HG03064 (cell line): Measurements from ENCODE around the gene MEGF11.
A peak's percentile ranks its signal among the peaks of the same experiment; 100 is the strongest.

Experiments used
- ATAC-seq: cut with Tn5 transposase; IDR thresholded peaks from one replicate; pipeline ENCODE4 v1.9.1; 2021; ENCODE audit warnings: low read depth; ENCODE audit not compliant: unreplicated experiment

MEGF11 gene

DNA sequence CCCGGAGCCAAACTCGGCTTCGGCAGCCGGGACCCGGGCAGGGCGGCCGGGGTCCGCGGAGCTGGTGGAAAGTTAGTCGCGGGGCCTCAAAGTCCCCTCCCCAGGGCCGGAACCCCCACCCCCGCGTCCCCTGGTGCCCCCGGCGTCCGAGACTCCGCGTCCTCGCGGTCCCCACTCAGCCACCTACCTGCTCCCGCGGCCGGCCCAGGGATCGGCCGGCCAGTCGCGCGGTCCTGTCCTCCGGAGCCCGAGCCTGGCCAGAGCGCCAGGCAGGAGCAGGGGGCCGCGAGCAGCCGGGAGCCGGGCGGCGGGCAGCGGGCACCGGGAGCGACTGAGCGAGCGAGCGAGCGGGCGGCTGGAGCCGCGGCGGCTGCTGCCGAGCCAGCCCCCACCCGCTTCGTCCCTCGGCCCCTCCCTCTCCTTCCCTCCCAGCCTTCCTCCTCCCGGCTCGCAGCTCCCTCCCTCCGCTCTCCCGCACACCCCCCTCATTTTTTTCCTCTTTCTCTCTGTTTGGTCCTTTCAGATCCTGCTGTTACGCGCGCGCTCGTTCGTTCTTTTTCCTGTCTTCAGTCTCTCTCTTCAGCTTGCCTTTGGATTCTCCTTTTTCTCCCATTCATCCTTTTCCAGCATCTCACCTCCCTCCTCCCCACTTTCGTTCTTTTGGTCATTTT is at the start of gene MEGF11:
Gene MEGF11 (minus strand): TSS at position 333 of the 671 bp plus-strand sequence. CDS start 125,347 bp downstream, outside the sequence.
- no peak for ATAC-seq

DNA sequence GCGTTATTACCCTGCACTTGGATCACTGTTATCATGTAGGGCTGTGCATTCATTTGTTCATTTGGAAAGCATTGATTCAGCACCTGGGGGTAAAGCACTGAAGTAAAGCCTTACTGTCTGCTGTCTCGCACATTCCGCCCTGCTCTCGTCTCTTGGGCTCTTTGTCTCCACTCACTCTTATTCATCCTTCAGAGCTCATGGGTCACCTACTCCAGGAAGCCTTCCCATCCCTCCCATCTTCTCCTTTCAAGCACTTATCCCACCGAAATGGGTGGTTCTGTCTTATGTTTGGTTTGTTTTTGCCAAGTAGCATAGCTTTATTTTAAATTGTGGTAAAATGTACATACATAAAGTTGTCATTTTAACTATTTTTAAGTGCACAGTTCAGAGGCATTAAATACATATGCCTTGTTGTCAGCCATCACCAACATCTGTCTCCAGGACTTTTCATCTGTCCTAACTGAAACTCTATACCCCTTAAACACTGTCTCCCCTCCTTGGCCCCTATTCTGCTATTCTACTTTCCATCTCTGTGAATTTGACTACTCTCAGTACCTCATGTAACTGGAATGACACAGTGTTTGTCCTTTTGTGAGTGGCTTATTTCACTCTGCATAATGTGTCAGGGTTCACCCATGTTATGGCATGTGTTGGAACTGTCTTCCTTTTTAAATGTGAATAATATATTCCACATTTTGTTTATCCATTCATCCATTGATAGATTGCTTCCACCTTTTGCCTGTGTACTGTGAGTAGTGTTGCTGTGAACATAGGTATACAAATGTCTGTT is 49.1 kb upstream of the MEGF11 start:
- ATAC-seq = no peak

DNA sequence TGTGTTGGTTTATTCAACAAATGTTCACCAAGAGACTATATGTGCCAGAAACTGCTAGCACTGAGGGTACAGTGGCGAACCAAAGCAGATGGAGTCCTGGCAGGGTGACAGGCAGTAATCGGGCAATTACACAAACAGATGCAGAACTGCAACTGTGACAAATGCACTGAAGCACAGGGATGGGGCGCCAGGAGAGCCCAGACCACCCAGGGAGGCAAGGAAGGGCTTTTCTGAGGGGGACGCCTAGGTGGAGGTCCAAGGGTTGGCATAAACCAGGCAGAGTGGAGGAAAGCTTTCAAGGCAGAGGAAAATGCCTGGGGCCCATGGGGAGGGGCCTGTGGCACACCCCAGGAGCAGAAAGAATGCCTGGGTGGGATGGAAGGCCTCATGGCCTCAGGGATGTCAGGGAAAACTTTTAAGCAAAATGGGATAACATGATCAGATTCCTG is 45.3 kb upstream of the MEGF11 start:
- no peak for ATAC-seq

GRCh38 chr15:66296186-66296585 is 42.6 kb upstream of the MEGF11 start:
- ATAC-seq = no peak

DNA sequence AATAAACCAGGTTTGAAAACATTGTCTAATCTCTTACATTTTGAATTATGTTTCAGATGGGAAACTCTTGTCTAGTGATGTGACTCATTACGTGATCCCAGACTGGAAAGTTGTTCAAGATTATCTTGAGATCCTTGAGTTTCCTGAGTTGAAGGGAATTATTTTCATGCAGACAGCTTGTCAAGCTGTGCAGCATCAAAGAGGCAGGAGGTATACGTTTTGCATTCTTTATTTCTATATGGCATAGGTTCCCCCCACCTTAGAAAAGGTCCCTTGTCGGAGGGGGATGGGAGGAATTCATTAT is 41.3 kb upstream of the MEGF11 start:
- ATAC-seq = no peak

DNA sequence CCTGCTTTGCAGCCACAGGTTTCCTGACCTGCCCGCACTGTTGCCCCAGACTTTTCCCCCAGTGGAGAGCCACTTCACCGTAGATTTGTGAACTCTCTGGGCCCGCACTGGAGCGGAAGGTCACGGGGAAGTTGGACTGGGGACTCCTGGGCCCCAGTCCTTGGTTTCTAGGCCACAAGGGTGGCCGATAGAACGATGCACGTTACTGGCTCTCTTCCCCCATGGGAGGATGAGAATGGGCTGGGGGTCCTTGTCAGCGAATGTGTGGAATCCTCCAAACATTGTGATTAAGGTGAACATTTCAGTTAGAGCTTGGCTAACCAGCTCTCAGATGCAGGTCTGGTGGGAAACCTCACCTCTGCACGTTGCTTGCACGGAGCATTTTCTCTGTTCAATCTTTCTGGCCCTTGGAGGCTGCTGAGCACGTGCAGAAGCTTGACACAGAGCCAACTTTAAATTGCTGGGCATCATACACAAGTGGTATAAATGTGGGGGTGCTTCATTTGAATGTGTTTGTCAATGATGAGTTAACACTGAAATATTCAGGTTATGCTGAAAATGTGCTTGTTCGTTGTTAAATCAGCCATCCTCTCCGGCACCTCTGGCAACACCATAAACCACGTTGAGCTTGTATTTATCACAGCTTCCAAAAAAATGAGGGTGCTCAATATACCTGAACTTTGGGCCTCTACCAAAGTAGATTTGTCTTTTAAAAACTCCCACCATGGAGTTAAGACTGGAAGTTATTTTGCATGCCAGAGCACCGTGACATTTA is 40.8 kb upstream of the MEGF11 start:
- peak; percentile 31 for ATAC-seq

GRCh38 chr15:66293419-66294156 is 40.0 kb upstream of the MEGF11 start, which contains the start of gene DIS3L:
TSS of gene DIS3L (plus strand) at chr15:66293568. CDS start at chr15:66293597, 29 bp downstream.
- ATAC-seq = peak; percentile 58

DNA sequence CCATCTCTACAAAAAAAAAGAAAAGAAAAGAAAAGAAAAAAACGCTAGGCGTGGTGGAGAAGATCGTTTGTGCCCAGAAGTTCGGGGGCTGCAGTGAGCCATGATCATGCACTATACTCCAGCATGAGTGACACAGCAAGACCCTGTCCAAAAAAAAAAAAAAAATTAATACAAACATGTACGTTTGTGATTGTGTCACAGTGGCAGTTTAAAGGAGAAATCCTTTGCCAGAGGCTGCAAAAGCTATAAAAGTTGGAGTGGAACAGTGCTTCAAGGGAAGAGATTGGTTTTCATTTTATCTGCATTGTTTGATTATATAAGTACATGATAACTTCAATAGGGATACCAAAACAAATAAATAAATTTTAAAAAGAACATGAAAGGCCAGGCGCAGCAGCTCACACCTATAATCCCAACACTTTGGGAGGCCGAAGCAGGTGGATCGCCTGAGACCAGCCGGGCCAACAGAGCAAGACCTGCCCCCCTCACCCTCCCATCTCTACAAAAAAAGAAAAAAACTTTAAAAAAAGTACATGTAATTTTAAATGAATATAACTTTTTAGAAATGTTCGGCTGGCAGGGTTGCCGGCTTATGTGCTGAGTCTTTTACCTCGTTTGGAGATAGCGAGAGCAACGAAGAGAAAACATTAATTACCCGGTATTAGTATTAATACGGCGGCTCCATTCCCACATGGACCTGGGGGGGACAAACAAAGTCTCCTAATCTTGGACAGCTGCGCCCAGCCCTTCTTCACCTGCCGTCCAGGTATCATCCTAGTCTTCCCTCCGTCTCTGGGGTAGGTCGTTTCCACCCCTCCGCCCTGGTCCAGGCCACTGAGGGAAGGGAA is 39.2 kb upstream of the MEGF11 start:
- no peak for ATAC-seq

- ATAC-seq = no peak
Measured at GRCh38 chr15:66291816-66292570, 38.4 kb upstream of the MEGF11 start.

DNA sequence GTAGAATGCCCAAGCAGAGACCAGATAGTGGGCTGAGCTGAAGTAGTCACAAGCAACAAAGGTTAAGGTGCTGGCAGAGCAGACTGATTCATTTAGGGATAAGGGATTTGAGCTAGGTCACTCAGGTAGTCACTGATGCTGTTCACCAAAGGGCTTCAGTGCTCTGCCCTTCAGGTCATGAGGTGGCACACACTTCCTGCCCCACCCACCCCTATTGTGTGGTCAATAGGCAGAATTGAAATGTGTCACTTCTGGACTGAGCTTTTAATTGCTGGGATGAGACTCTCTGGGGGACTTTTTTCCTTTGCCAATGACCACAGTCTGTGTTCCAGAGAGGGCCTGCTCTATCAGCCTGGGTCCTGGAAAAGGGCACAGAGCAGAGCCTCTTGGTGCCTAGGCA is 37.0 kb upstream of the MEGF11 start:
- no peak for ATAC-seq

GRCh38 chr15:66290007-66290406 is 36.5 kb upstream of the MEGF11 start:
- ATAC-seq = no peak

- ATAC-seq = no peak
Measured at GRCh38 chr15:66288551-66289185, 35.1 kb upstream of the MEGF11 start.

DNA sequence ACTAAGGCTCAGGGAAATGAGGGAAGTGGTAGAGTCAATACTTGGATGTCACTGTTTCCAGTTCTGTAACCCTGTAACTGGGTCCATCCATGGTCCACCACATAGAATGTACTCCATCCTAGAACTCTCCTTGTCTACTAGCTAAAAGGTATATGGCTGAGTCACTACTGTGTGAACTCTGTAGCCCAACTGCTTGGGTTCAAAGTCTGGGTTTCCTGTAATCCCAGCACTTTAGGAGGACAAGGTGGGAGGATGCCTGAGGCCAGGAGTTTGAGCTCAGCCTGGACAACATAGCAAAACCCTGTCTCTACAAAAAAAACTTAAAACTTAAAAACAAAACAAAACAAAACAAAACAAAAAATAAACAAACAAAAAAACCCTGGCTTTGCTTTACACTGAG is 34.5 kb upstream of the MEGF11 start:
- ATAC-seq = no peak

GRCh38 chr15:66287461-66288057 is 34.0 kb upstream of the MEGF11 start:
- no peak for ATAC-seq

DNA sequence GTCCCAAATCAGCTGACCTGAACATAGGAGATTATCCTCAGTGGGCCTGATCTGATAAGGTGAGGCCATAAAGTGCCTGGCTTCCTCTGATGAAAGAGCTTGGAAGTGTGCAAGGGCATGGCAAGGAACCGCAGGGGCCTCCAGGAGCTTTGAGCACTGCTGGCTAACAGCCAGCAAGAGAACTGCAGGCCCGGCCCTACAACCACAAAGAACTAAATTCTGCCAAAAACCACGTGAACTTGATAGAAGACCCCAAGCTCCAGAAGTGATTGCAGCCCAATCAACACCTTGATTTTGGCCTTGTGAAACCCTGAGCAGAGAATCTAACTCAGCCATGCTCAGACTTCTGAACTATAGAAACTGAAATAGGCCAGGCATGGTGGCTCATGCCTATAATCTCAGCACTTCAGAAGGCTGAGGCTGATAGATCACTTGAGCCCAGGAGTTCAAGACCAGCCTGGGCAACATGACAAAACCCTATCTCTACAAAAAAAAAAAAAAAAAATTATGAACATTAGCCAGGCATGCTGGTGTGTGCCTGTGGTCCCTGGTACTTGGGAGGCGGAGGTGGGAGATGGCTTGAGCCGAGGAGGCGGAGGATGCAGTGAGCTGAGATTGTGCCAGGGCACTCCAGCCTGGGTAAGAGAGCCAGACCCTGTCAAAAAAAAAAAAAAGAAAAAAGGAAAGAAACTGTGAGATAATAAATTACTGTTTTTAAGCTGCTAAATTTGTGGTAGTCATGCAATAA is 32.2 kb upstream of the MEGF11 start:
- no peak for ATAC-seq

DNA sequence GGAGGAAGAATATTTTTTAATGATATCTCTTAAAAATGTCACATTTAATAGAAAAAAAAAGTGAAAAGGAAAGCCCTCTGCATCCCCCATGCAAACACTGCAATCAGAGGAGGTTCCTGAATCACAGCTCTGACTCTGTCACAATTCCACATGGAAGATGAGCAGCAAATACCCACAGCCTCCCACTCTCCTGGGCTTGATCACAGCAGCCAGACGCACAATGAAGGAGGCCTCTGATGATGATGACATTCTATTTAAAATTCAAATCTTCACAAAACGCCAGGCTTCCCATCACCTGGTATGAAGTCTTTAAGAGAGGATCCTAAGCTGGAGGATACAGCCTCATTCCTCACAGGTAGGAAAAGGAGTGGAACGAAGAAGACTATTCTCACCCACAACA is 30.7 kb upstream of the MEGF11 start:
- ATAC-seq = no peak

GRCh38 chr15:66278671-66279070 is 25.1 kb upstream of the MEGF11 start:
- no peak for ATAC-seq
